Thoracic aorta (tissue), 2 donors: ENCODE results near the gene SH3TC2. TPM values are rescaled to one million over a fixed set of nuclear protein-coding genes. Genes with fewer than 3 reads are reported as not detected.

Experiments used
- ATAC-seq: fragments of 150-250 bp; one replicate; pipeline ENCODE4 v1.8.0; 2017; ENCODE audit warnings: low read depth; ENCODE audit not compliant: insufficient number of reproducible peaks, low FRiP score
- DNase-seq: peaks from one replicate; pipeline ENCODE4 v3.0.0-alpha.2; 2020; ENCODE audit warnings: low spot score
- H3K27ac ChIP-seq, 2 donors: fragments of 200-600 bp; sonication (generic); 1 replicate in 1 of 2; 2 replicates in 1 of 2; pipeline ENCODE4 v1.5.1; 2016; ENCODE audit warnings: mild to moderate bottlenecking in 2 of 2, moderate library complexity in 2 of 2
- H3K27me3 ChIP-seq: fragments of 200-600 bp; sonication (generic); replicated peaks from 2 replicates; pipeline ENCODE4 v1.6.0; 2016; ENCODE audit warnings: mild to moderate bottlenecking; ENCODE audit not compliant: insufficient read depth
- H3K36me3 ChIP-seq: fragments of 200-600 bp; sonication (generic); one replicate; pipeline ENCODE4 v1.5.1; 2016
- H3K4me1 ChIP-seq, 2 donors: fragments of 200-600 bp; sonication (generic); 1 replicate in 1 of 2; 2 replicates in 1 of 2; pipeline versions ENCODE4 v1.5.1 to v1.6.0; 2016; ENCODE audit warnings: low read depth in 2 of 2, mild to moderate bottlenecking in 1 of 2; ENCODE audit not compliant: control insufficient read depth in 1 of 2
- H3K4me3 ChIP-seq: fragments of 200-600 bp; sonication (generic); 2 replicates; pipeline ENCODE4 v1.5.1; 2016; ENCODE audit warnings: mild to moderate bottlenecking
- H3K9me3 ChIP-seq: fragments of 200-600 bp; sonication (generic); 2 replicates; pipeline ENCODE4 v1.5.1; 2016
- total RNA-seq, 2 donors: library from RNA; depleted of rRNA; stranded (reverse); fragments of >200 nt; gene quantifications; one replicate each; pipeline versions ENCODE4 v1.1.0 to v1.2.3, GENCODE V29; 2016
- TF ChIP-seq, protein P1 (sequence below): fragments of 200-600 bp; sonication (generic); IDR thresholded peaks from one replicate; pipeline ENCODE4 v1.5.1; 2019; ENCODE audit warnings: antibody characterized with exemption

The SH3TC2 gene
- total RNA-seq, 2 donors from 2014 or later = 1.1 to 1.9 TPM

DNA sequence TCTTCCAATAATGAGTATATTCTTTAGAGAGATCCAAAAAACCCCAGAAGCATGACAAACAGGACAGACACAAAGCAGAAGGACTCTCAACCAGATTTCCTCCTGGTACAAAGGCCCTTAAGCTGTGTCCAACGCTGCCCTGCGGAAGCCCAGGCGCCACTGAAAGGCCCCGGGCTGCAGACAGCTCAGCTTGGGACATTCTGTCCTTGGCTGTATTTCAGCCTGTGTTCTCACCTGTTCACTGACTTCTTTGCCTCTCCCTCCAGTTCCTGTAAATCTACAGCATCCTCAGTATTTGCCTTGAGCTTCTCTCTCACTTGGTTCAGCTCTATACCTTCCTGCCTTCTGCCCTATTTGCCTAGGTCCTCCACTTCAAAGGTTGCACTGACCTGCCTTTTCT lies 96.5 kb downstream of the SH3TC2 start:
- H3K9me3 ChIP-seq = no peaks in the 10 kb centered on the region
- H3K27ac ChIP-seq = peak overlapping the region; percentile 71
- DNase-seq (no peak), ATAC-seq (no peak)
- H3K27me3 ChIP-seq = no peaks in the 10 kb centered on the region
- TF ChIP-seq, protein P1, sequence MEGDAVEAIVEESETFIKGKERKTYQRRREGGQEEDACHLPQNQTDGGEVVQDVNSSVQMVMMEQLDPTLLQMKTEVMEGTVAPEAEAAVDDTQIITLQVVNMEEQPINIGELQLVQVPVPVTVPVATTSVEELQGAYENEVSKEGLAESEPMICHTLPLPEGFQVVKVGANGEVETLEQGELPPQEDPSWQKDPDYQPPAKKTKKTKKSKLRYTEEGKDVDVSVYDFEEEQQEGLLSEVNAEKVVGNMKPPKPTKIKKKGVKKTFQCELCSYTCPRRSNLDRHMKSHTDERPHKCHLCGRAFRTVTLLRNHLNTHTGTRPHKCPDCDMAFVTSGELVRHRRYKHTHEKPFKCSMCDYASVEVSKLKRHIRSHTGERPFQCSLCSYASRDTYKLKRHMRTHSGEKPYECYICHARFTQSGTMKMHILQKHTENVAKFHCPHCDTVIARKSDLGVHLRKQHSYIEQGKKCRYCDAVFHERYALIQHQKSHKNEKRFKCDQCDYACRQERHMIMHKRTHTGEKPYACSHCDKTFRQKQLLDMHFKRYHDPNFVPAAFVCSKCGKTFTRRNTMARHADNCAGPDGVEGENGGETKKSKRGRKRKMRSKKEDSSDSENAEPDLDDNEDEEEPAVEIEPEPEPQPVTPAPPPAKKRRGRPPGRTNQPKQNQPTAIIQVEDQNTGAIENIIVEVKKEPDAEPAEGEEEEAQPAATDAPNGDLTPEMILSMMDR = no peak
- peaks cover 21 to 56% of the 10 kb centered on the region in 2 donors for H3K4me1 ChIP-seq
- no peak overlapping the region for H3K4me3 ChIP-seq
- no peaks in the 10 kb centered on the region for H3K36me3 ChIP-seq

DNA sequence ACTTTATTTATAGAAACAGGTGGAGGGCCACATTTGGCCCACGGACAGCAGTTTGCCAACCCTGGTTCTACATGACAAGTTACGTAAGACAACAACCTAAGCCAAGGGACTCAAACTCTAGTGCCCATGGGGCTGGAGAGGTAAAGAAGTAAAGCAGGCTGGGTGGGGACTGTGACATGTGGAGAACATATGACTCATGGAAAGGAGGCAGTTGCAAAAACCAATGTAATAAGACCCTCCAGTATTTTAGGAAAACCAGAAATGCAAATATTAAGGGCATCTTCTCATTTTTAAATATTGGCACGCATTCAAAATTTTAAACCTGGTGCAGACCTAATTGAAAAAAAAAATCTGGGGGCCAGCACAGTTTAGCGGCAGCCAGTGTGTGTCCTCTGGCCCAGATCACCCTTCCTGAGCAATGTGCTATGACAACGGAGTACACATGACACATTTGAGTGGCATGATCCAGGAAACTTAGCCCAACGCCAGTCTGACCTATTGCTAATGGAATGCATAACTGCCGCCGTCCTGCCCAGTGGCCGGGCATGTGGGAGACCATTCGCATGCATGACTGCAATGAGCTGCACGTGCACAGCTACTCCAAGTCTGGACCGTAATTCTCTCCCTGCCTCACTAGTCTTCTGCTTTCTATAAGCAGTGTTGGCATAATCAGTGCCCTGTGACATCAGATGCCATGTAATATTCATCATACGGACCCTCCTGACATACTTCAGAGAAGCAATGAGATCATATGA lies 97.2 kb downstream of the SH3TC2 start:
- H3K4me1 ChIP-seq = peaks cover 19 to 51% of the 10 kb centered on the region in 2 donors
- no peak overlapping the region for H3K4me3 ChIP-seq
- ATAC-seq (peak; percentile 96), DNase-seq (peak; percentile 88)
- H3K27me3 ChIP-seq = no peaks in the 10 kb centered on the region
- H3K27ac ChIP-seq = peak overlapping the region; percentile 71 to 76
- no peaks in the 10 kb centered on the region for H3K36me3 ChIP-seq
- TF ChIP-seq, protein P1 = no peak
- H3K9me3 ChIP-seq = no peaks in the 10 kb centered on the region

- Histone ChIP-seq H3K27me3 (no peaks in the 10 kb centered on the region), H3K36me3 (no peaks in the 10 kb centered on the region), H3K4me1 (peaks cover 7 to 32% of the 10 kb centered on the region in 2 donors), H3K9me3 (no peaks in the 10 kb centered on the region), H3K27ac (no peak overlapping the region), H3K4me3 (no peak overlapping the region)
- TF ChIP-seq, protein P1 = no peak
- ATAC-seq (no peak), DNase-seq (no peak)
Observed at GRCh38 chr5:148963664-148964063, 99.2 kb downstream of the SH3TC2 start.

- TF ChIP-seq, protein P1 = no peak
- Histone ChIP-seq H3K4me3 (no peak overlapping the region), H3K36me3 (no peaks in the 10 kb centered on the region), H3K9me3 (no peaks in the 10 kb centered on the region), H3K27ac (no peak overlapping the region), H3K4me1 (peaks cover 7 to 29% of the 10 kb centered on the region in 2 donors), H3K27me3 (no peaks in the 10 kb centered on the region)
- no peak for ATAC-seq
- DNase-seq = no peak
Observed at GRCh38 chr5:148962761-148963324, 100.0 kb downstream of the SH3TC2 start.

GRCh38 chr5:148962200-148962550 lies 100.7 kb downstream of the SH3TC2 start:
- H3K36me3 ChIP-seq = no peaks in the 10 kb centered on the region
- H3K27me3 ChIP-seq = no peaks in the 10 kb centered on the region
- no peak overlapping the region for H3K27ac ChIP-seq
- TF ChIP-seq, protein P1 = no peak
- H3K4me3 ChIP-seq = no peak overlapping the region
- ATAC-seq = no peak
- no peak for DNase-seq
- H3K4me1 ChIP-seq = peaks cover 7 to 26% of the 10 kb centered on the region in 2 donors
- H3K9me3 ChIP-seq = no peaks in the 10 kb centered on the region
